ENCODE measurements around the gene TTLL6. TPM values are rescaled to one million over a fixed set of nuclear protein-coding genes. Genes with fewer than 3 reads are reported as not detected.
"Not testable (repeated sequence)": the region's sequence is repeated elsewhere in the genome, so short reads cannot be mapped to it uniquely, and the experiment has no call there.

The TTLL6 gene
- total RNA-seq, 2 donors from 2014 or later = not detected

- Mint-ChIP-seq H3K27me3 (peaks cover 46% of the 10 kb centered on the region), H3K4me1 (peaks cover 5% of the 10 kb centered on the region), H3K4me3 (no peak overlapping the region), H3K36me3 (ENCODE audit: low read depth) (no peaks in the 10 kb centered on the region), H3K27ac (no peak overlapping the region)
- no peaks in the 10 kb centered on the region for H3K9me3 ChIP-seq (ENCODE audit: control insufficient read depth, low read length, poor library complexity, severe bottlenecking)
- ATAC-seq (no peak), DNase-seq (no peak)
These were observed 16.3 kb downstream of the TTLL6 start for GRCh38 chr17:48800626-48801217.

GRCh38 chr17:48799069-48799723 is 17.8 kb downstream of the TTLL6 start:
- Mint-ChIP-seq H3K27ac (no peak overlapping the region), H3K36me3 (ENCODE audit: low read depth) (no peaks in the 10 kb centered on the region), H3K4me1 (no peaks in the 10 kb centered on the region), H3K27me3 (peaks cover 47% of the 10 kb centered on the region), H3K4me3 (no peak overlapping the region)
- ATAC-seq (no peak), DNase-seq (no peak)
- H3K9me3 ChIP-seq (ENCODE audit: control insufficient read depth, low read length, poor library complexity, severe bottlenecking) = no peaks in the 10 kb centered on the region

GRCh38 chr17:48796163-48796522 is 20.9 kb downstream of the TTLL6 start:
- not testable (repeated sequence) for DNase-seq; H3K36me3 Mint-ChIP-seq (ENCODE audit: low read depth); H3K27ac Mint-ChIP-seq; H3K9me3 ChIP-seq (ENCODE audit: control insufficient read depth, low read length, poor library complexity, severe bottlenecking); ATAC-seq; H3K4me1 Mint-ChIP-seq; H3K4me3 Mint-ChIP-seq
- H3K27me3 Mint-ChIP-seq = peaks cover 77% of the 10 kb centered on the region

GRCh38 chr17:48795444-48796162 is 21.4 kb downstream of the TTLL6 start:
- H3K9me3 ChIP-seq (ENCODE audit: control insufficient read depth, low read length, poor library complexity, severe bottlenecking) = no peaks in the 10 kb centered on the region
- no peak for ATAC-seq
- Mint-ChIP-seq H3K27me3 (peaks cover 77% of the 10 kb centered on the region), H3K36me3 (ENCODE audit: low read depth) (peaks cover 3% of the 10 kb centered on the region), H3K4me3 (no peak overlapping the region), H3K27ac (no peak overlapping the region), H3K4me1 (no peaks in the 10 kb centered on the region)
- no peak for DNase-seq

GRCh38 chr17:48792033-48792798 is 24.8 kb downstream of the TTLL6 start:
- ATAC-seq (no peak), DNase-seq (no peak)
- peaks cover 89% of the 10 kb centered on the region for H3K27me3 Mint-ChIP-seq
- H3K4me3 Mint-ChIP-seq = no peak overlapping the region
- peak overlapping the region; percentile 45 for H3K27ac Mint-ChIP-seq
- peaks cover 3% of the 10 kb centered on the region for H3K36me3 Mint-ChIP-seq (ENCODE audit: low read depth)
- no peaks in the 10 kb centered on the region for H3K4me1 Mint-ChIP-seq
- no peaks in the 10 kb centered on the region for H3K9me3 ChIP-seq (ENCODE audit: control insufficient read depth, low read length, poor library complexity, severe bottlenecking)

- peaks cover 87% of the 10 kb centered on the region for H3K27me3 Mint-ChIP-seq
- ATAC-seq (no peak), DNase-seq (no peak)
These were observed 25.6 kb downstream of the TTLL6 start for GRCh38 chr17:48791128-48792032.

GRCh38 chr17:48790607-48791127 is 26.4 kb downstream of the TTLL6 start:
- Mint-ChIP-seq H3K27me3 (peaks cover 87% of the 10 kb centered on the region), H3K4me1 (no peaks in the 10 kb centered on the region), H3K36me3 (ENCODE audit: low read depth) (peaks cover 3% of the 10 kb centered on the region), H3K27ac (no peak overlapping the region), H3K4me3 (no peak overlapping the region)
- no peak for DNase-seq
- no peak for ATAC-seq
- H3K9me3 ChIP-seq (ENCODE audit: control insufficient read depth, low read length, poor library complexity, severe bottlenecking) = no peaks in the 10 kb centered on the region

More at GRCh38 chr17:48791128-48792032, 25.6 kb downstream of the TTLL6 start:
- Mint-ChIP-seq H3K36me3 (ENCODE audit: low read depth) (peaks cover 3% of the 10 kb centered on the region), H3K27ac (peak overlapping the region; percentile 45), H3K4me3 (no peak overlapping the region), H3K4me1 (no peaks in the 10 kb centered on the region)
- no peaks in the 10 kb centered on the region for H3K9me3 ChIP-seq (ENCODE audit: control insufficient read depth, low read length, poor library complexity, severe bottlenecking)

GRCh38 chr17:48787828-48788227 is 29.2 kb downstream of the TTLL6 start:
- ATAC-seq (no peak), DNase-seq (no peak)
- Mint-ChIP-seq H3K4me3 (no peak overlapping the region), H3K36me3 (ENCODE audit: low read depth) (no peaks in the 10 kb centered on the region), H3K27me3 (peaks cover 82% of the 10 kb centered on the region), H3K4me1 (no peaks in the 10 kb centered on the region), H3K27ac (no peak overlapping the region)
- H3K9me3 ChIP-seq (ENCODE audit: control insufficient read depth, low read length, poor library complexity, severe bottlenecking) = no peaks in the 10 kb centered on the region

- no peaks in the 10 kb centered on the region for H3K36me3 Mint-ChIP-seq (ENCODE audit: low read depth)
- ATAC-seq = no peak
- H3K27ac Mint-ChIP-seq = no peak overlapping the region
- no peak overlapping the region for H3K4me3 Mint-ChIP-seq
- DNase-seq = no peak
- H3K27me3 Mint-ChIP-seq = peaks cover 24% of the 10 kb centered on the region
- H3K9me3 ChIP-seq (ENCODE audit: control insufficient read depth, low read length, poor library complexity, severe bottlenecking) = no peaks in the 10 kb centered on the region
- no peaks in the 10 kb centered on the region for H3K4me1 Mint-ChIP-seq
These were observed 37.6 kb downstream of the TTLL6 start for GRCh38 chr17:48779421-48779820.

- Mint-ChIP-seq H3K4me1 (no peaks in the 10 kb centered on the region), H3K27me3 (peaks cover 25% of the 10 kb centered on the region), H3K27ac (no peak overlapping the region), H3K4me3 (no peak overlapping the region), H3K36me3 (ENCODE audit: low read depth) (no peaks in the 10 kb centered on the region)
- no peak for DNase-seq
- no peaks in the 10 kb centered on the region for H3K9me3 ChIP-seq (ENCODE audit: control insufficient read depth, low read length, poor library complexity, severe bottlenecking)
- ATAC-seq = no peak
These were observed 40.4 kb downstream of the TTLL6 start for GRCh38 chr17:48776602-48777001.

- no peak overlapping the region for H3K4me3 Mint-ChIP-seq
- no peaks in the 10 kb centered on the region for H3K36me3 Mint-ChIP-seq (ENCODE audit: low read depth)
- H3K4me1 Mint-ChIP-seq = no peaks in the 10 kb centered on the region
- DNase-seq (no peak), ATAC-seq (no peak)
- H3K27me3 Mint-ChIP-seq = peaks cover 46% of the 10 kb centered on the region
- H3K27ac Mint-ChIP-seq = no peak overlapping the region
- H3K9me3 ChIP-seq (ENCODE audit: control insufficient read depth, low read length, poor library complexity, severe bottlenecking) = no peaks in the 10 kb centered on the region
These were observed 43.8 kb downstream of the TTLL6 start for GRCh38 chr17:48773245-48773644.

GRCh38 chr17:48770954-48771353 is 46.1 kb downstream of the TTLL6 start:
- Mint-ChIP-seq H3K27ac (no peak overlapping the region), H3K36me3 (ENCODE audit: low read depth) (no peaks in the 10 kb centered on the region), H3K4me3 (no peak overlapping the region), H3K4me1 (no peaks in the 10 kb centered on the region), H3K27me3 (peaks cover 49% of the 10 kb centered on the region)
- H3K9me3 ChIP-seq (ENCODE audit: control insufficient read depth, low read length, poor library complexity, severe bottlenecking) = no peaks in the 10 kb centered on the region
- DNase-seq (no peak), ATAC-seq (no peak)
